Glutamatergic neuron (in vitro differentiated cells): Measurements from ENCODE around the gene SHE. TPM values are rescaled to one million over a fixed set of nuclear protein-coding genes. Genes with fewer than 3 reads are reported as not detected.
"Not testable (repeated sequence)": the region's sequence is repeated elsewhere in the genome, so short reads cannot be mapped to it uniquely, and the experiment has no call there.

Experiments
- DNase-seq: peaks from one replicate; pipeline ENCODE4 v3.0.0; 2022
- H3K27ac Mint-ChIP-seq: one replicate; pipeline ENCODE4 v1.8.0; 2020; ENCODE audit warnings: mild to moderate bottlenecking, mixed read lengths, inconsistent platforms; ENCODE audit not compliant: unreplicated experiment
- H3K27me3 Mint-ChIP-seq: one replicate; pipeline ENCODE4 v1.8.0; 2020; ENCODE audit warnings: mild to moderate bottlenecking, moderate library complexity, mixed read lengths, inconsistent platforms; ENCODE audit not compliant: unreplicated experiment
- H3K36me3 Mint-ChIP-seq: one replicate; pipeline ENCODE4 v1.8.0; 2020; ENCODE audit warnings: mild to moderate bottlenecking, mixed read lengths, inconsistent platforms; ENCODE audit not compliant: unreplicated experiment
- H3K4me1 Mint-ChIP-seq: one replicate; pipeline ENCODE4 v1.8.0; 2020; ENCODE audit warnings: mild to moderate bottlenecking, low read depth, mixed read lengths, inconsistent platforms; ENCODE audit not compliant: unreplicated experiment
- H3K4me3 Mint-ChIP-seq: one replicate; pipeline ENCODE4 v1.8.0; 2020; ENCODE audit warnings: mild to moderate bottlenecking, mixed read lengths, inconsistent platforms; ENCODE audit not compliant: unreplicated experiment
- H3K9me3 Mint-ChIP-seq: one replicate; pipeline ENCODE4 v1.8.0; 2020; ENCODE audit warnings: mild to moderate bottlenecking, moderate library complexity, mixed read lengths, inconsistent platforms; ENCODE audit not compliant: unreplicated experiment
- total RNA-seq: library from RNA; stranded (reverse); fragmentation: NEBNext Ultra II Directional; extraction: Animal tissue kit (Norgen Biotek cat#: 25700); gene quantifications from one replicate; pipeline ENCODE4 v1.2.1, GENCODE V29; 2021; ENCODE audit not compliant: unreplicated experiment
- TF ChIP-seq, protein P1 (sequence below): fragments of 200-600 bp; sonication (generic); IDR thresholded peaks from one replicate; pipeline ENCODE4 v1.5.0; 2021; ENCODE audit not compliant: partially characterized antibody, unreplicated experiment

The SHE gene
- total RNA-seq, 1 donor from 2014 or later: 0.07 TPM

DNA sequence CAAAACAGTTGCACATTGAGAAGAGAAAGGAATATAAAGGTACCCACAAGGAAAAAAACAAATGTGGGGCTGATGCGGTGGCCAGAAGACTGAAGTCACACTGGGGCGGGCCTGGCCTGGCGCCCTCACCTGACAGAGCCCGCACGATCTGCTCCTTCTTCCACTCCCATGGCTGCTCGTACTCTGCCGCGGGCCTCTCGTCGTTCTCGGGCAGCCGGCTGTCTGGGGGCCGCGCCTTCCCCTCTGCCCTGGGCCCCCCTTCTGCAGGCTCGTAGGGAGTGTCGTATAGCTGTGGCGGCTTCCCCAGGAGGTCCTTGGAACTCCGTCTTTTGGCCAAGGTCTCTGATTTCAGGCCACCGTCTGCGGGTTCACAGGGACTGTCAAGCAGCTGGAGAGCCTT is 13.3 kb downstream of the SHE start:
- Mint-ChIP-seq H3K36me3 (no peaks in the 10 kb centered on the region), H3K4me3 (no peak overlapping the region), H3K9me3 (peaks cover 2% of the 10 kb centered on the region), H3K27me3 (peaks cover 1% of the 10 kb centered on the region), H3K4me1 (peaks cover 8% of the 10 kb centered on the region), H3K27ac (no peak overlapping the region)
- TF ChIP-seq, protein P1, sequence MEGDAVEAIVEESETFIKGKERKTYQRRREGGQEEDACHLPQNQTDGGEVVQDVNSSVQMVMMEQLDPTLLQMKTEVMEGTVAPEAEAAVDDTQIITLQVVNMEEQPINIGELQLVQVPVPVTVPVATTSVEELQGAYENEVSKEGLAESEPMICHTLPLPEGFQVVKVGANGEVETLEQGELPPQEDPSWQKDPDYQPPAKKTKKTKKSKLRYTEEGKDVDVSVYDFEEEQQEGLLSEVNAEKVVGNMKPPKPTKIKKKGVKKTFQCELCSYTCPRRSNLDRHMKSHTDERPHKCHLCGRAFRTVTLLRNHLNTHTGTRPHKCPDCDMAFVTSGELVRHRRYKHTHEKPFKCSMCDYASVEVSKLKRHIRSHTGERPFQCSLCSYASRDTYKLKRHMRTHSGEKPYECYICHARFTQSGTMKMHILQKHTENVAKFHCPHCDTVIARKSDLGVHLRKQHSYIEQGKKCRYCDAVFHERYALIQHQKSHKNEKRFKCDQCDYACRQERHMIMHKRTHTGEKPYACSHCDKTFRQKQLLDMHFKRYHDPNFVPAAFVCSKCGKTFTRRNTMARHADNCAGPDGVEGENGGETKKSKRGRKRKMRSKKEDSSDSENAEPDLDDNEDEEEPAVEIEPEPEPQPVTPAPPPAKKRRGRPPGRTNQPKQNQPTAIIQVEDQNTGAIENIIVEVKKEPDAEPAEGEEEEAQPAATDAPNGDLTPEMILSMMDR: no peak
- no peak for DNase-seq

DNA sequence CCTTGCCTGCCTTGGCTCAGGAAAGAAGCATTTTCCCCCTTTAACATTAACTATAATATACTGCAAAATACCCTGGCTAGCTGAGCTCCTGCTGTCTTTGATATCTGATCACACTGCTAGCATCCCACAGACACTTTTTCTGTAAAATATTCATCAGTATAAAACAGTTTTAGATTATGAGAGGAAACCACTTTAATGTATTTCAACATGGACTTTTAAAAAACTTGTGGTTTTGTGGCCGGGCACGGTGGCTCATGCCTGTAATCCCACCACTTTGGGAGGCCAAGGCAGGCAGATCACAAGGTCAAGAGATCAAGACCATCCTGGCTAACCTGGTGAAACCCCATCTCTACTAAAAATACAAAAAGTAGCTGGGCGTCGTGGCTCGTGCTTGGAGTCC is 15.5 kb downstream of the SHE start:
- not testable (repeated sequence) for H3K9me3 Mint-ChIP-seq, DNase-seq, H3K4me3 Mint-ChIP-seq, H3K27me3 Mint-ChIP-seq, H3K4me1 Mint-ChIP-seq, H3K27ac Mint-ChIP-seq, H3K36me3 Mint-ChIP-seq

DNA sequence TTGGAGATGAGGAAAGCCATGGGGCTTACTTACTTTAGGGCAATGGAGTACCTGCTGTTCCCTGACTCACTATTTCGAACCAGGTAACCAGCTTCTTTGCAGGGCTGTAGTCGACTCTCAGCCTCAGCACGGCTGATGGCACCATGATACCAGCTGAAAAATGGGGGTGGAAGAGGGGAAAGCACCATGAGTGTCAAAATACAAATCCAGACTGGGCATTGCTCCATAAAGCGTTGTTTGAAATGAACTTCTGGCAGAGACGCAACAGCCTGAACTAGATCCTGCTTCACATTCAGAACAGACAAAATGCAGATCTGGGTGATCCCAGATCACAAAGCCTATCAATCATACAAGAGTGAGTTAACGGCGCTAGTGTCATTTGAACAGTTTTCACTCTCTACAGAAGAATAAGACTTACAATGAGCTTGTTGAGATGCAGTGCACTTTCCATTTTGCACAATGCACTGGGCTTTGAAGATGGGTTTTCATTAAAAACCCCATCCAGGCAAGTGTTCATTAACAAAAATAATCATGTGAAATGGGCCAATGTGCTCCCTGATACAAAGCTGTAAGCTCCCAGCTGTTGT is 16.2 kb downstream of the SHE start:
- H3K27me3 Mint-ChIP-seq: peaks cover 6% of the 10 kb centered on the region
- DNase-seq: no peak
- TF ChIP-seq, protein P1: no peak
- H3K27ac Mint-ChIP-seq: no peak overlapping the region
- H3K4me3 Mint-ChIP-seq: no peak overlapping the region
- H3K9me3 Mint-ChIP-seq: peaks cover 6% of the 10 kb centered on the region
- H3K36me3 Mint-ChIP-seq: no peaks in the 10 kb centered on the region
- H3K4me1 Mint-ChIP-seq: peaks cover 8% of the 10 kb centered on the region

DNA sequence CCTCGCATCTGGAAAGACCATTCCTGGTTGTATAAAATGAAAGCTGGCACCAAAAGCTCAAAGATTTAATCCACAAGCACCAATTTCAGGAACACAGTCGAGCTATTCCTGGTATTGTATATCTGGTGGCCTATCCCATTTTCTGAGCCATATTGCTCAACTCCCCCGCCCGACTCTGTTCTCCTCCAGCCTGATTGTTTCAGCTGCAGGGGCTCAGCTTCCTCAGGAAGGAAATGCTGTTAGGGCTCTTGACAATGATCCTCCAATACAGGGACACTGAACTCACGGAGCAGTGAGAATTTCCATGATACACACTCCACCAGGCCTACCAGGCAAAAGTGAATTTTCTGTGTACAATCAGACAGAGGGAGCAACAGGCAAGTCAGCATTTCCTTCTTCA is 17.1 kb downstream of the SHE start:
- Mint-ChIP-seq H3K27me3 (peaks cover 11% of the 10 kb centered on the region), H3K4me1 (peaks cover 17% of the 10 kb centered on the region), H3K27ac (no peak overlapping the region), H3K4me3 (no peak overlapping the region), H3K9me3 (peaks cover 10% of the 10 kb centered on the region), H3K36me3 (no peaks in the 10 kb centered on the region)
- TF ChIP-seq, protein P1: no peak
- DNase-seq: no peak

DNA sequence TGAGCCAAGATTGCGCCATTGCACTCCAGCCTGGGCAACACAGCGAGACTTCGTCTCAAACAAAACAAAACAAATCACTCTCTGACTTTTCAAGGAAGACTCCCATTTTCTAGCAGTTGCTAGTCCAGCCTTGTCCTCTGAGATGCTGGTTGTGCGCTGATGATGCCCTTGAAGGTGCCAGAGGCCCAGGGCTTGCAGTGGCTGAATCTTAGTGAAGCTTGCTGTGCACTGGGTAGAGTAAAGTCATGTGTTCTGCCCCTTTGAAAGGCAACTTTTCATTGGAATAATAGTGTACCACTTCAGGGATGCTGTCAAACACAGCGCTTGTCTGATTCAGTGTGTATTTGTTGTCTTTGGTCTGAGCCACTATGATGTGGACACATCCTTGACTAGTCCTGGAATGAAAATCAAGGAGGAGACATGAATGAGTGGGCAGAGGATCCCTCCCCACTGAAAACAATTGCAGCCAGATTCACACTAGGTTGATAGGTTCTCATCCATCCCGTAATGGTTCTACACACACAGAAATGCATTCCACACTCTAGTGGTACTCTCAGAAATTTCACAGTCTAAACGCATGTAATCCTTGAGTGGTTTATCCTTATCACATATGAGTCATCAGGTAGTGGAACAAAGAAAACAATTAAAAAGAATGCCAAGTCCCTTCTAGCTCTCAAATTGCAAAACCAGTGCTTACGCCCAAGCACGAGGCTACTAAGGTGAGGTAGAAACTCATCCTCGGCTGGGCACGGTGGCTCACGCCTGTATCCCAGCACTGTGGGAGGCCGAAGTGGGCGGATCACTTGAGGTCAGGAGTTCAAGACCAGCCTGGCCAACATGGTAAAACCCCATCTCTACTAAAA is 18.0 kb downstream of the SHE start:
- Mint-ChIP-seq H3K27ac (no peak overlapping the region), H3K4me1 (peaks cover 22% of the 10 kb centered on the region), H3K27me3 (peaks cover 11% of the 10 kb centered on the region), H3K36me3 (no peaks in the 10 kb centered on the region), H3K4me3 (no peak overlapping the region), H3K9me3 (peaks cover 10% of the 10 kb centered on the region)
- no peak for DNase-seq
- TF ChIP-seq, protein P1: no peak
